Neural cell (in vitro differentiated cells): Measurements from ENCODE around the gene FNBP1.

ENCODE experiments used
- CTCF ChIP-seq: fragments of 450-650 bp; IDR thresholded peaks from 2 replicates; pipeline ENCODE4 v1.5.1; 2014; ENCODE audit warnings: antibody characterized with exemption, mild to moderate bottlenecking, moderate library complexity; ENCODE audit not compliant: poor library complexity, severe bottlenecking
- MXI1 ChIP-seq: fragments of 450-650 bp; conservative IDR thresholded peaks from 2 replicates; pipeline ENCODE4 v1.6.1; 2014; ENCODE audit warnings: antibody characterized with exemption, mild to moderate bottlenecking; ENCODE audit not compliant: poor library complexity, severe bottlenecking
- POLR2AphosphoS5 ChIP-seq: IDR thresholded peaks from 2 replicates; pipeline ENCODE4 v1.6.1; 2012
- RAD21 ChIP-seq: fragments of 450-650 bp; conservative IDR thresholded peaks from 2 replicates; pipeline ENCODE4 v1.6.1; 2014; ENCODE audit warnings: antibody characterized with exemption, mild to moderate bottlenecking, moderate library complexity

DNA sequence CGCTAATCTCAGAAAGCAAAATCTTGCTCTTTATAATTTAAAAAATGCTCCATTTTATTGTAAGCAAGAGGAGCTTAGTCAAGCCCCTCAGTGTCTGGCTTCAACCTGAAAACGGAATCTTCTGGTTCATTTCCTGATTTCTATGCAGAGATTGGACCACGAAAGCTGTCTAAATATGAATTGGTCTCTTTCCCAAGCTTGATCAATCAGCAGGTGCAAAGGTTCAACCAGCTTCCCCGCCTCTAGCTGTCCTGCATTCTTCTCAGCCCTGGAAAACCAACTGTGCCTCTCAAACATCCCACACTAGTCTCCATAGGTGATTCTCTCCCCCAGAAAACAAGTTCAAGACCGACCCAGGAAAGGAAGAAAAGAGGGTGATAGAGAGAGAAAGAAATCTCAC lies 34.5 kb downstream of the FNBP1 start:
- no peak for TF ChIP-seq CTCF
- no peak for TF ChIP-seq MXI1
- no peak for TF ChIP-seq POLR2AphosphoS5
- no peak for TF ChIP-seq RAD21
